GM18508 (cell line): ENCODE measurements around the gene BCL2.

ENCODE experiments used
- ATAC-seq: cut with Tn5 transposase; IDR thresholded peaks from one replicate; pipeline ENCODE4 v1.9.1; 2021; ENCODE audit warnings: moderate number of reproducible peaks; ENCODE audit not compliant: insufficient read depth, unreplicated experiment

BCL2 gene

DNA sequence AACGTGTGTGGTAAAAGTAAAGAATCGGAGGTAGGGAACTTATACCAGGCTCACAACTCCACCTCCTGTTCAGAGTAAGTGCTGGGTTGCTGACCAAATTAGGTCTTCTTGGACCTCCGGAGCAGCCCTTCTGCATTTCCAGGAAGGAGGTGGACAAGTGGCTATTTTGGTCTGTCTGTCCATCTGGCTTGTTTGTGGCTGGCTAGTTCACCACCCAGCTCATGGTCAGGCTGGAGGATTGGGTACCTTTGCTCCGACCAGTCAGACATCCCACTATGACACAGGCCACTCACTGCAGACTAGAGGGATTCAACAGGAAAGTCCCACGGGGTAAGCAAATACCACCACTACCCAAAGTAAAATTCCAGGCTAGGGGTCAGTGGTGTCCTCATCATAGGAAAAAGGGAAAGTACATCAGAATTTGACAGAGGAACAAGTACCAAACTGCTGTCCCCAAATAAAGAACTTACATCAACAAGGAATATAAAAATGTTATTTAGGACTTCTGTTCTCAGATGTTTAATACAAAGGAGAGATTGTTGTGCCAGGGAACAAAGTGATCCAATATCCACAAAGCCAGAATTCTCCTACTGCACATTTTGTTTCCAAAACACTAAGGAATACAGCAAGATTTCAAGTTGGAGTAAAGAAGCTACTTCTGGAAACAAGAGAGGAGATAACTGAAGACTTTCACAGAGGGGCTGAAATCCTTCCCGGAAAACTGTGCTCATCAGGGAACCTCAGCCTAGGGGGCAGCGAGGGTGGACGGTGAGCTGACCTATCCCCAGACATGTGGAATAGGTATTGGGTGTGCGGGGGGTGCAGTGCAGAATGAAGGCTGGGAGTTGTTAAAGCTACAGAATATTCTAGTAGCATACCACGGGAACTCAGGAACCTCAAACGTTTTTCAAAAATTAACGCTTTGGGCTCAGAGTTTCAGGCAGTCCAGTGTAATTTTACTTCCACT is 56.9 kb downstream of the BCL2 start:
- no peak for ATAC-seq

- ATAC-seq = no peak
Observed at GRCh38 chr18:63261029-63261428, 58.5 kb downstream of the BCL2 start.

DNA sequence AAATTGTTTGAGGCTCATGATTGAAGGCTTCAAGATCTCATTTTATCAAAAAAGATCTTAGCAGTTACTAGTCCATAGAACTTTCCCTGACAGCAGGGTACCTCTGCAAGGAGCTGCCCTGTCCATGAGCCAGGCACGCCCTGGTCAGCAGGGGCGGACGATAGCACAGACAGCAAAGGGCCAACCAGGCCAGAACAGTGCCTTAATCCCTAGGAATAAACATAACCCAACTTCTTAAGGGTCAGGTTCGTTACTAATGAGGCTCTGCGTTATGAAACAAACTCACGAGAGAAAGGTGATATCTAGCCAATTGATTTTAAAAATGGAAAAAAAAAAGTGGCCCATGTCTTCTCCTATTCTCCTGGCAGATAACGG is 59.2 kb downstream of the BCL2 start:
- no peak for ATAC-seq

DNA sequence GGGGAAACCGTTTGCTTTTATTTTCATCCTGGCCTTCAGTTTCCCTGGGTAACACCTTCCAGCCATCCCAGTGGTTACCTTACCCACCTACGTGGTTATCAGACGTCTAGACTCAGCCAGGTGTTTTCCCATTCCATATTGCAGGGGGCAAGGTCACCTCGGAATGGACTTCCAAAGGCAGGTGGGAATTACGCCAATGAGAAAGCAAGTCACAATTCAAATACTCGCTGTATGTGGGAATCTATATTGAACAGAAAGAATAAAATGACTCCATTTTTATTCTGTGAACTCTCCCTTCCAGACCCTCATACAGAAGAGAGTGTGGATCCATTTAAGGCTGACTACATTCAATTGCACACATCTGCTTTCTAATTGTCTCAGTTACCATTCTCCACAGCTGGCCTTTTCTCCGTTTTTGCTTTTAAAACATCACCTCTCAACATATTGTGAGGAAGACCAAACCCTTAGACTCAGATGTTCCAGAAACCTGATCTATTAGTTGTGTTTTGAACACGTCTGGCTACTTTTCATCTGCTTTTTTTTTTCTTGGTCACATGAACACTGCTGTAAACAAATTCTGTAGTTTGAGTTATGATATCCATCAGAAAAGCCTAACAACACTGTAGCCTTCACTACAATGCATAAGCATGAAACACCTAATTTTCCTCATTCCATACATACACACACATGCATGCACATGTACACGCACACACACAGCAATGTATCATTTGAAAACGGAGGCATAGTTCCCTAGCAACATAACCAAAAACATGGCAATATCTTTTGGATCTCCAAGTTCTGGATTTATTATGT is 59.8 kb downstream of the BCL2 start:
- ATAC-seq = no peak

- no peak for ATAC-seq
Observed at GRCh38 chr18:63258749-63259566, 60.6 kb downstream of the BCL2 start.

- no peak for ATAC-seq
Observed at GRCh38 chr18:63257453-63257852, 62.1 kb downstream of the BCL2 start.

GRCh38 chr18:63255435-63255834 is 64.1 kb downstream of the BCL2 start:
- peak; percentile 60 for ATAC-seq

DNA sequence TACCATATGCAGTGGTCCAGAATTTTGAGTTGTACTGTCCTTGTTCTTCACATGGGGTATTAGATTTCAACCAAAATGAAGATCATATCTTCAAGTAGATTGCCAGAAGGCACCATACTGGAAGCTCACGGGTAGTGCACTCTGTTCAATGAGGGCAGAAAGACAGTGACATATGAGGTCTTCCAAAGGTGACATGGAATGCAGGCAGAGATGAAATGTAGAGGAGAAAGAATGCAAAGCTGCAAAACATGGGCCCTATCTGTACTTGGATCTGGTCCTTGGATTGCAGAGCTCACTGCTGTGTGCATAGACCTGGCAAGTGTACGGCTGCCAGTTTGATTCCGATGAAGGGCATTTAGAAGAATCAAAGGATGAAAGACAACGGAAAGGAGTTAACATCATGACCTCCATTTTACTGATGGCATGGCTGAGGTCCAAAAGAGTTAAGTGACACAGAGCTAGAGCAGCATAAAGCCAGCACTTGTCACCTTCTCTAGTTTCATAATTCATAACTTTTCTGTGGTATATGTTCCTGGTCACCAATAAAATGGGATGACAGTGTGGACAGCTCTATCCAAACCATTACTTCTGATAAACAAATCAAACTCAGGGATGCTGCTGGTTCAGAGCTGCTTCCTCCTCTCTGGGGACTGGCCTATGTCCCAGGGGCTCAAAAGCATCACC is 64.7 kb downstream of the BCL2 start:
- ATAC-seq = no peak

- no peak for ATAC-seq
Observed at GRCh38 chr18:63253428-63254372, 65.9 kb downstream of the BCL2 start.

- no peak for ATAC-seq
Observed at GRCh38 chr18:63253014-63253413, 66.6 kb downstream of the BCL2 start.

DNA sequence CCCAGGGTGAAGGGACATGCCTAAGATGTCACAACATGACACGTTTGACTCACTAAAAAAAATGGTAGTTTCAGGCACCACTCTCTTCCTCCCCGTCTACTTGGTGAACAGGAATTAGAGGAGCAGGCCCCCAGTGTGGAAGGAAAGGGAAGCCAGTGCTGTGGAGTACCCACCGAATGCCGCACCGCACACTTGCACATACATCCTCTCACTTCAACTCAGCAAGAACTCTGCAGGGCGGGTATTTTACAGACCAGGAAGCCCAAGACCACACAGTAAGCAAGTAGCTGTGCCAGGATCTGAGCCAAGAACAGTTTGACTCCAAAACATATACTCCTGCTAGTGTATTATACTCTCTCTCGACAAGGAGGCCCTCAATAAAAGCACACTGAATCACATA is 69.8 kb downstream of the BCL2 start:
- no peak for ATAC-seq

GRCh38 chr18:63247926-63248325 is 71.6 kb downstream of the BCL2 start:
- ATAC-seq = no peak

- ATAC-seq = no peak
Observed at GRCh38 chr18:63247506-63247905, 72.1 kb downstream of the BCL2 start.

DNA sequence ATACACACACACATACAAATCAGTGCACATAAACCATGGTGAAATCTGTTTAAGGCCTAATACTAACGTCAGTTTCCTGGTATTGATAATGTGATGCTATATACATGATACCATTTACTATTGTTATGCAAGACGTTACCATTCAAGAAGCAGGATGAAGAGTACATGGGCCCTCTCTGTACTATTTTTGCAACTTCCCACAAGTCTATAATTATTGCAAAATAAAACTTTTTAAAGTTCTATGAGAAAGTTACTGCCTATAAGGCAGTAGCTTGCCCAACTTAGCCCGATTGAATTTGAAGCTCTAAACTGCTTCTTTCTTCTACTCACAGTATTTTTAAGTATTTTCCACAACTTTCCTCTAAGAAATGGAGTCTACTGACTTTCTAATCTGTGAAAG is 74.0 kb downstream of the BCL2 start:
- ATAC-seq = no peak

- ATAC-seq = no peak
Observed at GRCh38 chr18:63244607-63245006, 75.0 kb downstream of the BCL2 start.

DNA sequence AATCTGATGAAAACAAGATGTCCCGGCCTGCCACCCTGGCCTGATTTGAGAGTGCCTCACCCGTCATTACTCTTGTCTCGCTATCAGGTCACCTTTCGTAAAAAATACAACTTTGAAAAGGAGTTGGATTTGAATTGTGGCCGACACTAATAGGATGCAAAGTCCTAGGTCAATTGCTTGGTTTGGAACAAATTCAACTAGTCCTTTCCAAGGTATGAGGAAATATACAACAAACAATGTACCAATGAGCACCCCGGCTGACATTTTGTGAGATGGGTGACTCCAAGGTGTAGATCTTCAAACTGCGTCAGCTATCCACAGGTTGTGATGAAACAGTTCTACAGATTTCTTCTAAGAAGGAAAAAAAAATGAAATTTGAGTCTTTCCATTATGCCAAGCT is 77.8 kb downstream of the BCL2 start:
- no peak for ATAC-seq

GRCh38 chr18:63241317-63241712 is 78.3 kb downstream of the BCL2 start:
- ATAC-seq = no peak

- ATAC-seq = no peak
Observed at GRCh38 chr18:63240531-63241316, 78.8 kb downstream of the BCL2 start.
